ENCODE results near the gene BEND6.
"Not testable (repeated sequence)": the region's sequence is repeated elsewhere in the genome, so short reads cannot be mapped to it uniquely, and the experiment has no call there.

The BEND6 gene

DNA sequence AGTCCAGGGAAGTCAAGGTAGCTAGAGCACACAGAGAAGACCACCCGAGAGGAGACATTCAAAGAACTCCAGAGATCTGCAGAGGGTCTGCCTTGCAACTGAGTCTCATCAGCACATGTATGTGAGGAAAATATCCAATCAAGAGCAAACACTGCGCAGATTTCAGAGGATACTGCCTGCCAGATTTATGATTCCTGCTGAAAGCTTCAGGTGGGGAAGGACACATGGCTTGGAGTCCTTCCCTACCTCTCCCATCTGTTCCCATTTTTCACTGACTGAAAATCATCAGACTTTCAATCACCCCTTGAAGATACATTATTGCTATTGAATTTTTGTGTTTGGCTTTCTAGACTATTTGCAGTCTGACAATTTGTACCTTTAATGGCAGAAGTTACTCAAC lies 84.0 kb downstream of the BEND6 start:
- Histone ChIP-seq H3K36me3 (ENCODE audit: control insufficient read depth in 1 of 2, insufficient read depth in 2 of 2, low read length in 2 of 2) (no peaks in the 10 kb centered on the region), H3K27ac (ENCODE audit: low read length) (no peak overlapping the region), H3K4me1 (ENCODE audit: control insufficient read depth in 1 of 2, insufficient read depth in 2 of 2, low read length in 2 of 2) (no peaks in the 10 kb centered on the region), H3K27me3 (ENCODE audit: low read depth, low read length) (no peaks in the 10 kb centered on the region), H3K9me3 (ENCODE audit: control insufficient read depth in 1 of 2, low read length in 2 of 2) (no peaks in the 10 kb centered on the region), H3K4me3 (ENCODE audit: low read depth in 1 of 2, low read length in 2 of 2) (no peak overlapping the region)

DNA sequence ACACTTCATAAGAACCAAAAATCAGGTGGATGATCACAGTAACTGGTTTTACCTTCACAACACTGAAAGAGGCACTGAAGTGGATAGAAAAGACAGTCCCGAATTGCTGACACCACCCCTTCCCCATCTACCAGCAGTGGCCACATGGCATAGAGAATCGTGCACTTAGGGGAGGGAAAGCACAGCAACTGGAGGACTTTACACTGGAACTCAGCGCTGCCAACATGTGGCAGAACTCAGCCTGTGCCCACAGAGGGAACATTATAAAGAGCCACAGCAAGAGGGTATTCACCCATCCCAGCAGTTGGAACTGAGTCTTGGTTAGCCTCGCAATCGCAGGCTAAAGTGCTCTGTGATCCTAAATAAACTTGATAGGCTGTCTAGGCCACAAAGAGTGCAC lies 85.1 kb downstream of the BEND6 start:
- Histone ChIP-seq H3K4me3 (ENCODE audit: low read depth in 1 of 2, low read length in 2 of 2) (no peak overlapping the region), H3K9me3 (ENCODE audit: control insufficient read depth in 1 of 2, low read length in 2 of 2) (no peaks in the 10 kb centered on the region), H3K27ac (ENCODE audit: low read length) (no peak overlapping the region), H3K4me1 (ENCODE audit: control insufficient read depth in 1 of 2, insufficient read depth in 2 of 2, low read length in 2 of 2) (no peaks in the 10 kb centered on the region), H3K27me3 (ENCODE audit: low read depth, low read length) (no peaks in the 10 kb centered on the region), H3K36me3 (ENCODE audit: control insufficient read depth in 1 of 2, insufficient read depth in 2 of 2, low read length in 2 of 2) (no peaks in the 10 kb centered on the region)

DNA sequence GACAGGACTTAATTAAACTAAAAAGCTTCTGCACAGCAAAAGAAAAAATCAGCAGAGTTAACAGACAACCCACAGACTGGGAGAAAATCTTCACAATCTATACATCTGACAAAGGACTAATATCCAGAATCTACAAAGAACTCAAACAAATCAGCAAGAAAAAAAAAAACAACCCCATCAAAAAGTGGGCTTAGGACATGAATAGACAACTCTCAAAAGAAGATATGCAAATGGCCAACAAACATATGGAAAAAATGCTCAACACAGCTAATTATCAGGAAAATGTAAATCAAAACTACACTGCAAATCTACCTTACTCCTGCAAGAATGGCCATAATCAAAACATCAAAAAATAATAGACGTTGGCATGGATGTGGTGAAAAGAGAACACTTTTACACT lies 89.2 kb downstream of the BEND6 start:
- H3K4me1 ChIP-seq (ENCODE audit: control insufficient read depth in 1 of 2, insufficient read depth in 2 of 2, low read length in 2 of 2), result peaks cover 4 to 12% of the 10 kb centered on the region in 2 donors
- H3K27ac ChIP-seq (ENCODE audit: low read length); H3K4me3 ChIP-seq (ENCODE audit: low read depth in 1 of 2, low read length in 2 of 2); H3K27me3 ChIP-seq (ENCODE audit: low read depth, low read length); H3K9me3 ChIP-seq (ENCODE audit: control insufficient read depth in 1 of 2, low read length in 2 of 2); H3K36me3 ChIP-seq (ENCODE audit: control insufficient read depth in 1 of 2, insufficient read depth in 2 of 2, low read length in 2 of 2): not testable (repeated sequence)

DNA sequence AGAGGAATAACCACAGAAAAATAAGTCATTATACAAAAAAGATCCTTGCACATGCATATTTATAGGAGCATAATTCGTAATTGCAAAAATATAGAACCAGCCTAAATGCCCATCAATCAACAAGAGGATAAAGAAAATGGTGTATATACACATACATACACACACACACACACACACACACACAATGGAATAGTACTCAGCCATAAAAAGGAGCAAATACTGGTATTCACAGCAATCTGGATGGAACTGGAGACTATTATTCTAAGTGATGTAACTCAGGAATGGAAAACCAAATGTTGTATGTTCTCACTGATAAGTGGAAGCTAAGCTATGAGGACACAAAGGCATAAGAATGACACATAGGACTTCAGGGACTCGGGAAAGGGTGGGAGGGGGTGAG lies 89.7 kb downstream of the BEND6 start:
- Histone ChIP-seq H3K27ac (ENCODE audit: low read length) (no peak overlapping the region), H3K9me3 (ENCODE audit: control insufficient read depth in 1 of 2, low read length in 2 of 2) (no peaks in the 10 kb centered on the region), H3K4me1 (ENCODE audit: control insufficient read depth in 1 of 2, insufficient read depth in 2 of 2, low read length in 2 of 2) (peaks cover 4 to 14% of the 10 kb centered on the region in 2 donors), H3K36me3 (ENCODE audit: control insufficient read depth in 1 of 2, insufficient read depth in 2 of 2, low read length in 2 of 2) (peaks cover 0 to 4% of the 10 kb centered on the region in 2 donors), H3K4me3 (ENCODE audit: low read depth in 1 of 2, low read length in 2 of 2) (no peak overlapping the region), H3K27me3 (ENCODE audit: low read depth, low read length) (no peaks in the 10 kb centered on the region)

DNA sequence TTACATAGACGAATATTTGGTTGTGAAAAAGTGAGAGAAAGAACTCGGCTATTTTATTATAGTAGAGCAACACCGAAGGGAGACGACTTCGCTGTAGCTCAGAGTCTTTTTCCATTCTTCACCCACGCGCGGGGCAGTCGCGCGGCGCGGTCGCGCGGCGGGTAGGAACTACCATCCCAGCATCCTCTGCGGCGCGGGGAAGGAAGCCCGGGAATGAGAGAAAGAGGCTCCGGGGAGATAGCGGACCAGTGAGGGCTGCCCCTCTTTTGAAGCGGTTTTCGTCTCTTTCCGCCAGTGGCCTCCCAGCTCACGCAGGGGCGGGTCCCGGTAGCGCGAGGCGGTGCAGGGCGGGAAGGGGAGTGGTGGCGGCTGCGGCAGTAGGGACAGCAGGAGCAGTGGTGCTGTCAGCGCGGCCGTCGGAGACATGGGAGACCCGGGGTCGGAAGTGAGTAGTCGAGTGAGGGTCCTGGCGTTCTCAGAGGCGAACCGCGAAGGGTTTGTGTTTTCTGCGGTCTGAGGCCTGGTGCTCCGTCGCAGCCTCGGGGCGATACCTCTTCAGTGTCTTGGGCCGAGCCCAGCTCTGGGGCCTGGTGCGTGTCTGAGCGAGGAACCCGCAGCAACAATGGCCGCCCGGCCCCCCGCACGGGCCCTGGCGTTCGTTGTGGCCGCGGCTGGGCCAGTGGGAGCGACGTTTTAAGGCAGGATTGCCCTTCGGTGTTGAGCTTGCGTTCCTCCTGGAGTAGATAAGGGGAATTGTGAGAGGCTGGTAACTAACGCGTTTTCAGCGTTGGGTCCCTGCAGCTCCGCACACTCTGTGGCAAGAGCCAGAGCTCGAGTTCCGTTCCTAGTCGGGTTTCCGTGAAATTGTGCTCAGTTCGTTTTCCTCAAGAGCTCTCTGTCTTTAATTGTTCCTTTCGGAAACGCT lies 91.7 kb downstream of the BEND6 start, which contains the start of gene KIAA1586:
KIAA1586 (plus strand) TSS at position 362 of the 925 bp plus-strand sequence; CDS start at position 425, 63 bp downstream.
- Histone ChIP-seq H3K4me3 (ENCODE audit: low read depth in 1 of 2, low read length in 2 of 2) (peak within 1 kb of the TSS; percentile 56 to 71), H3K27ac (ENCODE audit: low read length) (peak within 1 kb of the TSS; percentile 60)

DNA sequence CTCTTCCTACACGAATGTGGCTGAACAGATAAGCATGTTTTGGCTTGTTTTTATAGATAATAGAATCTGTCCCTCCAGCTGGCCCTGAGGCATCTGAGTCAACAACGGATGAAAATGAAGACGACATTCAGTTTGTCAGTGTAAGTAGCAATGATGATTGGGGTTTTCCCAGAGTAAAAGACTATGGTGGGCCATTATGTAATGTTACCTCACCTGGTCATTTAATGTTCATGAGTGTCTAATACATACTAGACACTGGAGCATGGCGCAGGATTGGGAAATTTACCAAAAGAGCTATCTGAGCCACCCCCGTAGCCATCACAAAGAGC lies 92.3 kb downstream of the BEND6 start:
- not testable (repeated sequence) for H3K27ac ChIP-seq (ENCODE audit: low read length); H3K4me3 ChIP-seq (ENCODE audit: low read depth in 1 of 2, low read length in 2 of 2); H3K27me3 ChIP-seq (ENCODE audit: low read depth, low read length); H3K9me3 ChIP-seq (ENCODE audit: control insufficient read depth in 1 of 2, low read length in 2 of 2); H3K36me3 ChIP-seq (ENCODE audit: control insufficient read depth in 1 of 2, insufficient read depth in 2 of 2, low read length in 2 of 2)
- peaks cover 4 to 14% of the 10 kb centered on the region in 2 donors for H3K4me1 ChIP-seq (ENCODE audit: control insufficient read depth in 1 of 2, insufficient read depth in 2 of 2, low read length in 2 of 2)

More for the DNA sequence above, 91.7 kb downstream of the BEND6 start, which contains the start of gene KIAA1586:
- not testable (repeated sequence) for H3K9me3 ChIP-seq (ENCODE audit: control insufficient read depth in 1 of 2, low read length in 2 of 2); H3K27me3 ChIP-seq (ENCODE audit: low read depth, low read length); H3K36me3 ChIP-seq (ENCODE audit: control insufficient read depth in 1 of 2, insufficient read depth in 2 of 2, low read length in 2 of 2)
- peaks cover 4 to 14% of the 10 kb centered on the region in 2 donors for H3K4me1 ChIP-seq (ENCODE audit: control insufficient read depth in 1 of 2, insufficient read depth in 2 of 2, low read length in 2 of 2)

DNA sequence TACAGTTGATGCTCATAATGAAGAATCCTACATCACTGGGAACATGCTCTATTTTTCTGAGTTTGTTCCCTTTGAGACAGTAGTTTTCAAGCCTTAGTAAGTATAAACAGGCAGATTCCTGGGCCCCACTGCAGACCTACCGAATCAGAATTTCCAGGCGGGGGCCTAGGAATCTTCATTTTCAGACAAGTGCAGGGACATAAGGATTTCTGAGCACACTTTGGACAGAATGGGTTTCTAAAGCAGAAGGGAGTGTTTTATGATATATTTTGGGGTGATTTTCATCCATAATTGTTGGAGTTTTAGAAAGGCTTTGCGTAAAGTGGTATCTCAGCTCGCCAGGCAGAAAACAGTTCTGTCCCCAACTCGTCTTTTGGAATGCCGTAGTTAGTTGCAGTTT lies 93.0 kb downstream of the BEND6 start:
- H3K4me3 ChIP-seq (ENCODE audit: low read depth in 1 of 2, low read length in 2 of 2), result peak overlapping the region in 1 of 2 donors; percentile 44
- H3K27ac ChIP-seq (ENCODE audit: low read length), result peak overlapping the region; percentile 9
- H3K36me3 ChIP-seq (ENCODE audit: control insufficient read depth in 1 of 2, insufficient read depth in 2 of 2, low read length in 2 of 2), result peaks cover 8 to 11% of the 10 kb centered on the region in 2 donors
- H3K9me3 ChIP-seq (ENCODE audit: control insufficient read depth in 1 of 2, low read length in 2 of 2); H3K27me3 ChIP-seq (ENCODE audit: low read depth, low read length): not testable (repeated sequence)
- peaks cover 4 to 14% of the 10 kb centered on the region in 2 donors for H3K4me1 ChIP-seq (ENCODE audit: control insufficient read depth in 1 of 2, insufficient read depth in 2 of 2, low read length in 2 of 2)

DNA sequence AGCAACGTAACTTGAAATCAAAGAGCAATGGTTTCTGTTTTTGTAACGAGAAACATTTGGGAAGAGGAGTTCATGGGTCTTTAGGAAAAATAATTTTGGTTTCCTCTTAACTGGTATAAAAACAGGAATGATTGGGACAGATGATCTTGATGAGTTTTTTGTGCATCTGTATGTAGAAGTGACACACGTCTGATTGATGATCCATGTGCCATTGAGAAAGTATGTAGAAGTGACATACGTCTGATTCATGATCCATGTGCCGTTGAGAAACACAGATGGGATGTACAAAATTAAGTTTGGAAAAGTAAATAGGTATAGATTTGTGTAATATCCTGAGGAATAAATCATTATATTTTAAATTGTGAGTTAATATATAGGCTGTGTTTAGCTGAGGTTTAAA lies 93.7 kb downstream of the BEND6 start:
- Histone ChIP-seq H3K27ac (ENCODE audit: low read length) (peak overlapping the region; percentile 9), H3K9me3 (ENCODE audit: control insufficient read depth in 1 of 2, low read length in 2 of 2) (no peaks in the 10 kb centered on the region), H3K27me3 (ENCODE audit: low read depth, low read length) (no peaks in the 10 kb centered on the region), H3K4me3 (ENCODE audit: low read depth in 1 of 2, low read length in 2 of 2) (no peak overlapping the region), H3K36me3 (ENCODE audit: control insufficient read depth in 1 of 2, insufficient read depth in 2 of 2, low read length in 2 of 2) (peaks cover 14 to 17% of the 10 kb centered on the region in 2 donors), H3K4me1 (ENCODE audit: control insufficient read depth in 1 of 2, insufficient read depth in 2 of 2, low read length in 2 of 2) (peaks cover 4 to 14% of the 10 kb centered on the region in 2 donors)

DNA sequence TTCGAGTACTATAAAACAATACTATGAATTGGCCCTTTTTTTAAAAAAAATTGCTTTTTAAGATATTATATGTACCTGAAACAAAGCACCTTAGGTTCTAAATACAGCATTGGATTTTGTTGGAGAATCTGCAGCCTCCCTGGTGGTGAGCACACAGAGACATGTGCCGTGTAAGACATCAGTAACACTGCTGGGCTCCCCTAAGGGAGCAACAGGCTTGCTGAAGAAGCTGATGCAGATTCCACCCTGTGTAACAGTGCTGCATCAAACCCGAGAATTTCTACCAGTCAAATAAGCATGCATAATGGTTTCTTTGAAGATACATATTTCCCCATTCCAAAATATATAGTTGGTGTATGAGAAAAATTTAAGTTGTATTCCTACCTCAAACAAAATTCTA lies 108.9 kb downstream of the BEND6 start:
- peaks cover 9 to 30% of the 10 kb centered on the region in 2 donors for H3K36me3 ChIP-seq (ENCODE audit: control insufficient read depth in 1 of 2, insufficient read depth in 2 of 2, low read length in 2 of 2)

DNA sequence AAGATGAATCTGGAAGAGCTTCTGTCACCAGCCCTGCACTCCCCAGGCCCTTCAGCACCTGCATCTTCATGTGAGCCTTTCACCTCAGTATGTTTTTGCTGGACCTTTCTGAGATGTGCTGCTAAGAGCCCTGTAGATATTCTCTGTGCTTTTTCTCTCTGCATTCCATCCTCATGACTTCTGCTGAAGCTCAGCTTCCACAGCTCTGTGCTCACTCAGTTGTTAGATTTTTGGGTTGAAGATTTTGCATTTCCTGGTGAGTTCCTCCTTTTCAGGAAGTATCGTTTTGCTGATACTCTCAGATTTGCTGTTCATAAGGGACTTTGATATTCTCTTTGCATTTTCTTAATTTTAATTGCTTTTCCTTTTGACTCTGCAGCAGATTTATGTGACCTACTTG lies 109.9 kb downstream of the BEND6 start:
- Histone ChIP-seq H3K9me3 (ENCODE audit: control insufficient read depth in 1 of 2, low read length in 2 of 2) (no peaks in the 10 kb centered on the region), H3K36me3 (ENCODE audit: control insufficient read depth in 1 of 2, insufficient read depth in 2 of 2, low read length in 2 of 2) (peaks cover 9 to 25% of the 10 kb centered on the region in 2 donors), H3K4me3 (ENCODE audit: low read depth in 1 of 2, low read length in 2 of 2) (no peak overlapping the region), H3K27ac (ENCODE audit: low read length) (no peak overlapping the region), H3K4me1 (ENCODE audit: control insufficient read depth in 1 of 2, insufficient read depth in 2 of 2, low read length in 2 of 2) (no peaks in the 10 kb centered on the region), H3K27me3 (ENCODE audit: low read depth, low read length) (no peaks in the 10 kb centered on the region)

More for the DNA sequence above, 108.9 kb downstream of the BEND6 start:
- Histone ChIP-seq H3K9me3 (ENCODE audit: control insufficient read depth in 1 of 2, low read length in 2 of 2) (no peaks in the 10 kb centered on the region), H3K4me1 (ENCODE audit: control insufficient read depth in 1 of 2, insufficient read depth in 2 of 2, low read length in 2 of 2) (no peaks in the 10 kb centered on the region), H3K27me3 (ENCODE audit: low read depth, low read length) (no peaks in the 10 kb centered on the region), H3K4me3 (ENCODE audit: low read depth in 1 of 2, low read length in 2 of 2) (no peak overlapping the region), H3K27ac (ENCODE audit: low read length) (no peak overlapping the region)

DNA sequence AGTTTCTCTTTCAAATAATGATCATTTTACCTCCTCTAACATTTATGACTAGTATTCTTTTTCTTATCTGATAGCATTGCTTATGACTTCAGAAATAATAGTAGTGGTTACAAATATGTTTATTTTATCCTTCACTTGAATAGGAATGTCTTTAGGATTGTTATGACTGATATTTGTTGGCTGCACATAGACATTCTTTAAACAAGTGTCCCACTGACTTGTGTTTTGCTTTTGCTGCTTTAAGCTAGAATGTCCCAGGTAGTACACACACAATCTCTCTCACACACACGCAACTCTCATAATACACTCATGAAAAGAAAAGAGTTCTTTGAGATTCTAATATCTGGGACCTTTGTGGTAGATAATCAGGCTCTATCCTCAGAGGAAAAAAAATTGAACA lies 113.2 kb downstream of the BEND6 start:
- Histone ChIP-seq H3K36me3 (ENCODE audit: control insufficient read depth in 1 of 2, insufficient read depth in 2 of 2, low read length in 2 of 2) (peaks cover 4 to 25% of the 10 kb centered on the region in 2 donors), H3K4me1 (ENCODE audit: control insufficient read depth in 1 of 2, insufficient read depth in 2 of 2, low read length in 2 of 2) (no peaks in the 10 kb centered on the region), H3K27me3 (ENCODE audit: low read depth, low read length) (no peaks in the 10 kb centered on the region), H3K4me3 (ENCODE audit: low read depth in 1 of 2, low read length in 2 of 2) (no peak overlapping the region), H3K27ac (ENCODE audit: low read length) (no peak overlapping the region), H3K9me3 (ENCODE audit: control insufficient read depth in 1 of 2, low read length in 2 of 2) (no peaks in the 10 kb centered on the region)

Data from muscle layer of duodenum (tissue), 2 donors.